Measurements from ENCODE around the gene PNISR. TPM values are rescaled to one million over a fixed set of nuclear protein-coding genes. Genes with fewer than 3 reads are reported as not detected.

The PNISR gene
- total and polyA plus RNA-seq, 4 donors: 16.8 to 192 (median 124) TPM

DNA sequence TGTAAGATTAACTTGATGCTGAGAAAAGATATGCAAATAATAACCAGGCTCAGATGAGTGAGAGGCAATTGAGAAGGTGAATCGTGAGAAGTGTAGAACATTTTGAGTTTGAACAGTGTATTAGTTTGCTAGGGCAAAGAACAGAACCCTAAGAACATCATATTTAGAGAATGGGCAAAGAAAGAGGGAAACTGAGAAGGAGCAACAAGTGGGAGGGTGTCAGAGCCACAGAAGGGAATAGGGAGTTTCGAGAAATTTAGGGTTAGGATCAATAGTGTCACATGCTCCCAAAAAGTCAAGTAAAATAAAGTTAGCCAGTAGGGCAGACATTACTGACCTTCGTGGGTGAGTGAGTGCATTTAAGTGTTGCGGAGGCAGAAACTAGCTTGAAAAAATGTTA lies 70.1 kb downstream of the PNISR start:
- Histone ChIP-seq H3K9me3 (ENCODE audit: control insufficient read depth, low read length) (no peaks in the 10 kb centered on the region), H3K4me1 (ENCODE audit: control insufficient read depth in 1 of 2, insufficient read depth in 2 of 2, low read length in 2 of 2) (no peaks in the 10 kb centered on the region), H3K27ac (ENCODE audit: low read depth in 1 of 2, low read length in 2 of 2) (no peak overlapping the region), H3K36me3 (ENCODE audit: control insufficient read depth in 1 of 2, insufficient read depth in 2 of 2, low read length in 1 of 2) (no peaks in the 10 kb centered on the region), H3K4me3 (ENCODE audit: low read length in 2 of 2) (no peak overlapping the region), H3K27me3 (ENCODE audit: control insufficient read depth in 1 of 2, insufficient read depth in 2 of 2, low read length in 1 of 2) (peaks cover 0 to 4% of the 10 kb centered on the region in 2 donors)
- ATAC-seq (ENCODE audit: low FRiP score) (no peak), DNase-seq (no peak)
- intact Hi-C loops (cut with DNase I): no loop called here
- WGBS, 2 donors: 66 to 72% methylated on average over 4 of the region's 4 CpGs

GRCh38 chr6:99353126-99353525 lies 72.0 kb downstream of the PNISR start:
- Histone ChIP-seq H3K27me3 (ENCODE audit: control insufficient read depth in 1 of 2, insufficient read depth in 2 of 2, low read length in 1 of 2) (peaks cover 0 to 2% of the 10 kb centered on the region in 2 donors), H3K27ac (ENCODE audit: low read depth in 1 of 2, low read length in 2 of 2) (no peak overlapping the region), H3K4me3 (ENCODE audit: low read length in 2 of 2) (no peak overlapping the region), H3K4me1 (ENCODE audit: control insufficient read depth in 1 of 2, insufficient read depth in 2 of 2, low read length in 2 of 2) (no peaks in the 10 kb centered on the region), H3K9me3 (ENCODE audit: control insufficient read depth, low read length) (no peaks in the 10 kb centered on the region), H3K36me3 (ENCODE audit: control insufficient read depth in 1 of 2, insufficient read depth in 2 of 2, low read length in 1 of 2) (no peaks in the 10 kb centered on the region)
- 64% methylated on average over 9 of the region's 9 CpGs for WGBS, 2 donors
- intact Hi-C loops (cut with DNase I): no loop called here
- no peak for DNase-seq
- ATAC-seq (ENCODE audit: low FRiP score): no peak

- WGBS, 2 donors: 32 to 37% methylated on average over 10 of the region's 10 CpGs
- DNase-seq (no peak), ATAC-seq (ENCODE audit: low FRiP score) (no peak)
- Histone ChIP-seq H3K36me3 (ENCODE audit: control insufficient read depth in 1 of 2, insufficient read depth in 2 of 2, low read length in 1 of 2) (no peaks in the 10 kb centered on the region), H3K4me3 (ENCODE audit: low read length in 2 of 2) (no peak overlapping the region), H3K27me3 (ENCODE audit: control insufficient read depth in 1 of 2, insufficient read depth in 2 of 2, low read length in 1 of 2) (peaks cover 0 to 2% of the 10 kb centered on the region in 2 donors), H3K4me1 (ENCODE audit: control insufficient read depth in 1 of 2, insufficient read depth in 2 of 2, low read length in 2 of 2) (no peaks in the 10 kb centered on the region), H3K27ac (ENCODE audit: low read depth in 1 of 2, low read length in 2 of 2) (no peak overlapping the region), H3K9me3 (ENCODE audit: control insufficient read depth, low read length) (no peaks in the 10 kb centered on the region)
- intact Hi-C loops (cut with DNase I): no loop called here
These were observed 74.5 kb downstream of the PNISR start for GRCh38 chr6:99350573-99350972.

GRCh38 chr6:99349171-99350141 lies 75.7 kb downstream of the PNISR start, which contains the start of gene FAXC:
TSS of gene FAXC (minus strand) at chr6:99349674. CDS start at chr6:99349372, 302 bp downstream.
- H3K4me3 ChIP-seq (ENCODE audit: low read length in 2 of 2): peak within 1 kb of the TSS; percentile 52 to 79

GRCh38 chr6:99348288-99349170 lies 76.6 kb downstream of the PNISR start:
- ATAC-seq (ENCODE audit: low FRiP score) (no peak), DNase-seq (no peak)
- H3K4me1 ChIP-seq (ENCODE audit: control insufficient read depth in 1 of 2, insufficient read depth in 2 of 2, low read length in 2 of 2): peaks cover 0 to 2% of the 10 kb centered on the region in 2 donors
- H3K4me3 ChIP-seq (ENCODE audit: low read length in 2 of 2): peak overlapping the region; percentile 52 to 79
- H3K36me3 ChIP-seq (ENCODE audit: control insufficient read depth in 1 of 2, insufficient read depth in 2 of 2, low read length in 1 of 2): no peaks in the 10 kb centered on the region
- peak overlapping the region in 1 of 2 donors; percentile 10 for H3K27ac ChIP-seq (ENCODE audit: low read depth in 1 of 2, low read length in 2 of 2)
- no peaks in the 10 kb centered on the region for H3K9me3 ChIP-seq (ENCODE audit: control insufficient read depth, low read length)
- 43 to 45% methylated on average over 25 of the region's 25 CpGs for WGBS, 2 donors
- intact Hi-C loops (cut with DNase I): loop anchor here in 1 of 2 donors (5.0 kb wide), 1 partner anchor 79 kb away; the partner anchor contains the start of gene PNISR
- H3K27me3 ChIP-seq (ENCODE audit: control insufficient read depth in 1 of 2, insufficient read depth in 2 of 2, low read length in 1 of 2): no peaks in the 10 kb centered on the region

More at GRCh38 chr6:99349171-99350141, 75.7 kb downstream of the PNISR start, which contains the start of gene FAXC:
- Histone ChIP-seq H3K9me3 (ENCODE audit: control insufficient read depth, low read length) (no peaks in the 10 kb centered on the region), H3K4me1 (ENCODE audit: control insufficient read depth in 1 of 2, insufficient read depth in 2 of 2, low read length in 2 of 2) (no peaks in the 10 kb centered on the region), H3K36me3 (ENCODE audit: control insufficient read depth in 1 of 2, insufficient read depth in 2 of 2, low read length in 1 of 2) (no peaks in the 10 kb centered on the region), H3K27me3 (ENCODE audit: control insufficient read depth in 1 of 2, insufficient read depth in 2 of 2, low read length in 1 of 2) (no peaks in the 10 kb centered on the region), H3K27ac (ENCODE audit: low read depth in 1 of 2, low read length in 2 of 2) (peak within 1 kb of the TSS in 1 of 2 donors; percentile 10)
- WGBS, 2 donors: 1% methylated on average over 64 to 108 of the region's 108 CpGs
- intact Hi-C loops (cut with DNase I): loop anchor here in 1 of 2 donors (5.0 kb wide), 1 partner anchor 78 kb away; the partner anchor contains the start of gene PNISR
- ATAC-seq (ENCODE audit: low FRiP score): peak; percentile 58
- DNase-seq: peak; percentile 50 to 77

Other genes starting within 250 kb of the PNISR start
- gene FAXC, start 75.6 kb downstream of the PNISR start, total RNA-seq: 1 to 10 TPM; 3.8 to 4.4 TPM
- gene FAXC, start 75.6 kb downstream of the PNISR start, polyA plus RNA-seq: 1 to 10 TPM; 2.5 to 7.3 TPM
- 1 to 10 TPM; 2.4 to 3.7 TPM for gene COQ3, start 31.1 kb downstream of the PNISR start, total RNA-seq
- 10 to 100 TPM in 1 of 2 donors, 1 to 10 TPM in 1; 7.4 to 11.6 TPM for gene COQ3, start 31.1 kb downstream of the PNISR start, polyA plus RNA-seq
- gene USP45, start 90.1 kb upstream of the PNISR start, total RNA-seq: 10 to 100 TPM; 17.6 to 18.2 TPM
- gene USP45, start 90.1 kb upstream of the PNISR start, polyA plus RNA-seq: 1 to 10 TPM; 4.6 to 5.6 TPM
- 10 to 100 TPM; 37.2 to 40.4 TPM for gene CCNC, start 143.4 kb upstream of the PNISR start, total RNA-seq
- gene CCNC, start 143.4 kb upstream of the PNISR start, polyA plus RNA-seq: 10 to 100 TPM; 24.4 to 38.2 TPM
- not detected for gene PRDM13, start 181.5 kb upstream of the PNISR start, total RNA-seq
- not detected for gene PRDM13, start 181.5 kb upstream of the PNISR start, polyA plus RNA-seq

All from aorta (tissue), 5 donors.